ENCODE results near the gene CER1.
A peak's percentile ranks its signal among the peaks of the same experiment; 100 is the strongest.

Gene CER1

GRCh38 chr9:14722391-14723035, at the start of gene CER1:
CER1 (minus strand) TSS chr9:14722733; CDS start chr9:14722672, 61 bp downstream.
- no peak for DNase-seq (ENCODE audit: low spot score)

- no peak for DNase-seq (ENCODE audit: low spot score)
Measured at GRCh38 chr9:14770592-14770991, 48.1 kb upstream of the CER1 start.

GRCh38 chr9:14769230-14769571, 46.7 kb upstream of the CER1 start:
- DNase-seq (ENCODE audit: low spot score), result no peak

- DNase-seq (ENCODE audit: low spot score), result peak; percentile 7
Measured at GRCh38 chr9:14768405-14769229, 46.1 kb upstream of the CER1 start.

- no peak for DNase-seq (ENCODE audit: low spot score)
Measured at GRCh38 chr9:14766299-14766698, 43.8 kb upstream of the CER1 start.

GRCh38 chr9:14761584-14761983, 39.1 kb upstream of the CER1 start:
- no peak for DNase-seq (ENCODE audit: low spot score)

- DNase-seq (ENCODE audit: low spot score), result no peak
Measured at GRCh38 chr9:14760060-14760459, 37.5 kb upstream of the CER1 start.

GRCh38 chr9:14756291-14756690, 33.8 kb upstream of the CER1 start:
- DNase-seq (ENCODE audit: low spot score), result no peak

GRCh38 chr9:14752871-14753270, 30.3 kb upstream of the CER1 start:
- DNase-seq (ENCODE audit: low spot score), result no peak

GRCh38 chr9:14752271-14752670, 29.7 kb upstream of the CER1 start:
- no peak for DNase-seq (ENCODE audit: low spot score)

- no peak for DNase-seq (ENCODE audit: low spot score)
Measured at GRCh38 chr9:14750821-14751220, 28.3 kb upstream of the CER1 start.

- DNase-seq (ENCODE audit: low spot score), result no peak
Measured at GRCh38 chr9:14749741-14750211, 27.2 kb upstream of the CER1 start.

- DNase-seq (ENCODE audit: low spot score), result no peak
Measured at GRCh38 chr9:14748373-14748772, 25.8 kb upstream of the CER1 start.

- no peak for DNase-seq (ENCODE audit: low spot score)
Measured at GRCh38 chr9:14747111-14747510, 24.6 kb upstream of the CER1 start.

- no peak for DNase-seq (ENCODE audit: low spot score)
Measured at GRCh38 chr9:14746626-14747025, 24.1 kb upstream of the CER1 start.

GRCh38 chr9:14744768-14745167, 22.2 kb upstream of the CER1 start:
- DNase-seq (ENCODE audit: low spot score), result no peak

- DNase-seq (ENCODE audit: low spot score), result no peak
Measured at GRCh38 chr9:14741369-14741768, 18.8 kb upstream of the CER1 start.

GRCh38 chr9:14733133-14733532, 10.6 kb upstream of the CER1 start:
- DNase-seq (ENCODE audit: low spot score), result no peak

GRCh38 chr9:14731294-14731981, 8.9 kb upstream of the CER1 start:
- no peak for DNase-seq (ENCODE audit: low spot score)

GRCh38 chr9:14730461-14730898, 7.9 kb upstream of the CER1 start:
- no peak for DNase-seq (ENCODE audit: low spot score)

- DNase-seq (ENCODE audit: low spot score), result no peak
Measured at GRCh38 chr9:14723301-14723700, 768 bp upstream of the CER1 start.

GRCh38 chr9:14719231-14719923, 3.2 kb downstream of the CER1 start:
- no peak for DNase-seq (ENCODE audit: low spot score)

Data from CD4-positive, alpha-beta T cell treated with Interleukin-6 at 100 ng/mL for 8 hours (primary cell).